ENCODE measurements around the gene PIK3R4.

PIK3R4 gene

GRCh38 chr3:130760922-130761321 lies 14.3 kb upstream of the PIK3R4 start:
- in situ Hi-C loops (cut with HindIII; ENCODE audit: low sequenced_read_pairs) = no loop called here
- DNase-seq (ENCODE audit: low read depth, low spot score) = no peak
- no peak overlapping the region for H3K4me3 ChIP-seq (ENCODE audit: low read depth, low read length)
- TF ChIP-seq, protein P1, sequence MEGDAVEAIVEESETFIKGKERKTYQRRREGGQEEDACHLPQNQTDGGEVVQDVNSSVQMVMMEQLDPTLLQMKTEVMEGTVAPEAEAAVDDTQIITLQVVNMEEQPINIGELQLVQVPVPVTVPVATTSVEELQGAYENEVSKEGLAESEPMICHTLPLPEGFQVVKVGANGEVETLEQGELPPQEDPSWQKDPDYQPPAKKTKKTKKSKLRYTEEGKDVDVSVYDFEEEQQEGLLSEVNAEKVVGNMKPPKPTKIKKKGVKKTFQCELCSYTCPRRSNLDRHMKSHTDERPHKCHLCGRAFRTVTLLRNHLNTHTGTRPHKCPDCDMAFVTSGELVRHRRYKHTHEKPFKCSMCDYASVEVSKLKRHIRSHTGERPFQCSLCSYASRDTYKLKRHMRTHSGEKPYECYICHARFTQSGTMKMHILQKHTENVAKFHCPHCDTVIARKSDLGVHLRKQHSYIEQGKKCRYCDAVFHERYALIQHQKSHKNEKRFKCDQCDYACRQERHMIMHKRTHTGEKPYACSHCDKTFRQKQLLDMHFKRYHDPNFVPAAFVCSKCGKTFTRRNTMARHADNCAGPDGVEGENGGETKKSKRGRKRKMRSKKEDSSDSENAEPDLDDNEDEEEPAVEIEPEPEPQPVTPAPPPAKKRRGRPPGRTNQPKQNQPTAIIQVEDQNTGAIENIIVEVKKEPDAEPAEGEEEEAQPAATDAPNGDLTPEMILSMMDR (IDR thresholded peaks at IDR 0.05; ENCODE audit: low read depth, low read length) = no peak

GRCh38 chr3:130759692-130760338 lies 13.2 kb upstream of the PIK3R4 start:
- TF ChIP-seq, protein P1 (IDR thresholded peaks at IDR 0.05; ENCODE audit: low read depth, low read length) = peak; percentile 74
- no peak overlapping the region for H3K4me3 ChIP-seq (ENCODE audit: low read depth, low read length)
- in situ Hi-C loops (cut with HindIII; ENCODE audit: low sequenced_read_pairs) = no loop called here
- peak; percentile 52 for DNase-seq (ENCODE audit: low read depth, low spot score)

DNA sequence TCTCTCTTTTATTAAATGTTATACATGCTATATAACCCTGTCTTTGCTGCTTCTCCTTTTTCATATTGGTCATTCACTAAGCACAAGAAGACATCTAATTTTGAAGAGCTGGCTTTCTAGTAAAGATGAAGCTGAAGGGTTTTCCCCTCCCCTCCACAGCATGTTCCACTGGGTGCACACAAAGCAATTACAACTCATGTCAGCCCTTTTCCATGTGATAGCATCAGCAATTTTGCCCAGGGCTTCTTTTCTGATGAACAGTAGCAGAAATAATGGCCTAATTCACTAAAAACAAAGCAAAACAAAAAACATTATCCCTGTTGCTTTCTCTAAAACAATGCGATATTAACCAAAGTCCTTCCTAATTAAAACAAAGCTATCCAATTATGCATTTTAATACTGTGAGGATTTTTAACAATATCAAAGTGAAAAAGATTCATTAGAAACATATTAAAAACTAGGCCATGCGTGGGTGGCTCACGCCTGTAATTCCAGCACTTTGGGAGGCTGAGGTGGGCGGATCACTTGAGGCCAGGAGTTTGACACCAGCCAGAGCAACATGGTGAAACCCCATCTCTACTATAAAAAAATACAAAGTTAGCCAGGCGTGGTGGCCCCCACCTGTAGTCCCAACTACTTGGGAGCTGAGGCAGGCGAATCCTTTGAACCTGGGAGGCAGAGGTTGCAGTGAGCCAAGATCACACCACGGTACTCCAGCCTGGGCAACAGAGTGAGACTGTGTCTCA lies 12.2 kb upstream of the PIK3R4 start:
- H3K4me3 ChIP-seq (ENCODE audit: low read depth, low read length) = no peak overlapping the region
- no peak for DNase-seq (ENCODE audit: low read depth, low spot score)
- TF ChIP-seq, protein P1 (IDR thresholded peaks at IDR 0.05; ENCODE audit: low read depth, low read length) = no peak
- in situ Hi-C loops (cut with HindIII; ENCODE audit: low sequenced_read_pairs) = no loop called here

- DNase-seq (ENCODE audit: low read depth, low spot score) = no peak
- no peak overlapping the region for H3K4me3 ChIP-seq (ENCODE audit: low read depth, low read length)
- in situ Hi-C loops (cut with HindIII; ENCODE audit: low sequenced_read_pairs) = no loop called here
- TF ChIP-seq, protein P1 (IDR thresholded peaks at IDR 0.05; ENCODE audit: low read depth, low read length) = no peak
Observed at GRCh38 chr3:130757611-130758150, 11.1 kb upstream of the PIK3R4 start.

DNA sequence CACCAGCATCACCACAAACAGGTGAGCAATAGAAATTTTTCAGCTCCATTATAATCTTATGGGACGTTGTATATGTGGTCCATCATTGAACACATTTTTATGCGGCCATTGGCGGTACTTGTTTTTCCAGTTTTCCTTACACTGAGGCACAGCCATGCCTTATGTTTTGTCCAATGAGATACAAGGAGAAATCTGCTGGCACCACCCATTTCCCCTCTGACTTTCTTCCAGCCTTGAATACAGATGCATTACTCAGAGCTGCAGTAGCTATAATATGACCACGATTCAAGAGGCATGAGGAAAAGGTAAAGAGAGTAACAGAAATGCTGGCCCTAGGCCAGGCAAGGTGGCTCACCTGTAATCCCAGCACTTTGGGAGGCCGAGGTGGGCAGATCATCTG lies 9.0 kb upstream of the PIK3R4 start:
- H3K4me3 ChIP-seq (ENCODE audit: low read depth, low read length) = no peak overlapping the region
- in situ Hi-C loops (cut with HindIII; ENCODE audit: low sequenced_read_pairs) = no loop called here

GRCh38 chr3:130748981-130749380 lies 2.4 kb upstream of the PIK3R4 start:
- TF ChIP-seq, protein P1 (IDR thresholded peaks at IDR 0.05; ENCODE audit: low read depth, low read length) = no peak
- no peak for DNase-seq (ENCODE audit: low read depth, low spot score)
- in situ Hi-C loops (cut with HindIII; ENCODE audit: low sequenced_read_pairs) = no loop called here
- no peak overlapping the region for H3K4me3 ChIP-seq (ENCODE audit: low read depth, low read length)

More for the DNA sequence above, 9.0 kb upstream of the PIK3R4 start:
- no peak for DNase-seq (ENCODE audit: low read depth, low spot score)
- TF ChIP-seq, protein P1 (IDR thresholded peaks at IDR 0.05; ENCODE audit: low read depth, low read length) = no peak
